HepG2 (cell line): ENCODE data around the gene CPNE4. TPM values are rescaled to one million over a fixed set of nuclear protein-coding genes. Genes with fewer than 3 reads are reported as not detected.

ENCODE experiments used
- ATAC-seq: fragments of 200-7000 bp; cut with Tn5 transposase; 3 replicates; pipeline ENCODE4 v1.9.1; 2020; ENCODE audit warnings: mild to moderate bottlenecking, moderate library complexity
- BruUV-seq: library from RNA; stranded (reverse); fragments of 400-500 nt; replicated peaks from 2 replicates; lab custom pipeline; 2021; lab: Mats Ljungman, UMichigan
- CTCF ChIA-PET: fragments of 300-600 bp; formaldehyde crosslinking; extraction: SDS; loops from one replicate; lab custom pipeline; 2021; ENCODE audit warnings: low total read pairs, inconsistent platforms, low intra/inter-chr PET ratio; lab: Yijun Ruan, JAX
- POLR2A ChIA-PET: fragments of 350-600 bp; sonication (Branson Sonifier 250); formaldehyde crosslinking; loops from one replicate; lab custom pipeline; 2020; ENCODE audit warnings: antibody characterized with exemption, inconsistent platforms; lab: Yijun Ruan, JAX
- DNase-seq: peaks from one replicate; pipeline ENCODE4 v3.0.0-alpha.2; 2015; ENCODE audit warnings: low spot score
- FAIRE-seq: peaks from 3 replicates; lab custom pipeline; 2011; peaks lifted over from hg19 to GRCh38; lab: Jason Lieb, UNC
- H2AFZ ChIP-seq: one replicate; pipeline ENCODE4 v1.6.1; 2011; ENCODE audit warnings: low read length, inconsistent platforms
- H3K27ac ChIP-seq: fragments of 300-600 bp; 3 replicates; pipeline ENCODE4 v1.8.0; 2011; ENCODE audit warnings: mixed run types, mild to moderate bottlenecking, mixed read lengths, low read length, inconsistent platforms; ENCODE audit not compliant: insufficient read depth; ENCODE audit errors: extremely low read length
- H3K27me3 ChIP-seq, 2 experiments: fragments of 200-600 bp in 1 of 2; 2 replicates in 1 of 2; 3 replicates in 1 of 2; pipeline versions ENCODE4 v1.6.0 to v1.8.0; 2011; ENCODE audit warnings: low read length in 2 of 2, mild to moderate bottlenecking in 2 of 2, moderate library complexity in 2 of 2, inconsistent platforms in 1 of 2; ENCODE audit not compliant: insufficient read depth in 2 of 2, control insufficient read depth in 1 of 2
- H3K36me3 ChIP-seq, 2 experiments: fragments of 200-600 bp in 1 of 2; replicated peaks in 1 of 2; 2 replicates in 1 of 2; 3 replicates in 1 of 2; pipeline versions ENCODE4 v1.5.1 to v1.8.0; 2011; ENCODE audit warnings: low read length in 2 of 2, inconsistent platforms in 1 of 2; ENCODE audit not compliant: insufficient read depth in 2 of 2, control insufficient read depth in 1 of 2
- H3K4me1 ChIP-seq: 2 replicates; pipeline ENCODE4 v1.5.1; 2012; ENCODE audit warnings: low read length, inconsistent platforms; ENCODE audit not compliant: insufficient read depth
- H3K4me2 ChIP-seq: 2 replicates; pipeline ENCODE4 v1.6.0; 2011; ENCODE audit warnings: low read depth, low read length, inconsistent platforms
- H3K4me3 ChIP-seq, 3 experiments: fragments of 200-600 bp in 1 of 3; sonication (generic), shearing (Covaris generic) in 1 of 3; replicated peaks in 1 of 3; 2 replicates each; pipeline ENCODE4 v1.5.1; 2011 to 2016; ENCODE audit warnings: low read length in 3 of 3, inconsistent platforms in 2 of 3, low read depth in 2 of 3, mild to moderate bottlenecking in 2 of 3, control low read depth in 1 of 3, mixed read lengths in 1 of 3; ENCODE audit not compliant: insufficient read depth in 1 of 3
- H3K79me2 ChIP-seq: one replicate; pipeline ENCODE4 v1.6.1; 2011; ENCODE audit warnings: low read length, inconsistent platforms; ENCODE audit not compliant: insufficient read depth
- H3K9ac ChIP-seq: 2 replicates; pipeline ENCODE4 v1.6.0; 2011; ENCODE audit warnings: mild to moderate bottlenecking, low read depth, low read length, inconsistent platforms; ENCODE audit not compliant: insufficient read depth
- H3K9me3 ChIP-seq: 2 replicates; pipeline ENCODE4 v1.5.1; 2012; ENCODE audit warnings: mild to moderate bottlenecking, low read length
- H4K20me1 ChIP-seq: 2 replicates; pipeline ENCODE4 v1.6.0; 2011; ENCODE audit warnings: inconsistent platforms, mild to moderate bottlenecking, low read length, moderate library complexity; ENCODE audit not compliant: insufficient read depth
- FOXJ3 ChIP-seq: sonication (generic); formaldehyde crosslinking; IDR thresholded peaks from 2 replicates; pipeline ENCODE4 v1.4.0; 2020; ENCODE audit warnings: missing genetic modification reagents, mild to moderate bottlenecking, borderline replicate concordance
- PCBP1 ChIP-seq: fragments of 200-400 bp; formaldehyde crosslinking; IDR thresholded peaks from 2 replicates; pipeline ENCODE4 v1.6.1; 2017; ENCODE audit warnings: mild to moderate bottlenecking, low read depth, low read length, borderline replicate concordance
- SRSF9 ChIP-seq: fragments of 200-400 bp; formaldehyde crosslinking; IDR thresholded peaks from 2 replicates; pipeline ENCODE4 v1.6.1; 2018; ENCODE audit warnings: borderline replicate concordance, mild to moderate bottlenecking, low read depth, low read length; ENCODE audit not compliant: insufficient read depth, poor library complexity, severe bottlenecking
- YEATS2 ChIP-seq: sonication (generic); formaldehyde crosslinking; IDR thresholded peaks from 2 replicates; pipeline ENCODE4 v1.4.0; 2020; ENCODE audit warnings: missing genetic modification reagents, borderline replicate concordance
- ZMYM2 ChIP-seq: sonication (generic); formaldehyde crosslinking; IDR thresholded peaks from 2 replicates; pipeline ENCODE4 v1.8.0; 2022; ENCODE audit warnings: mild to moderate bottlenecking, missing genetic modification reagents
- WGBS: methylation state at CpG from one replicate; pipeline ENCODE4 v1.1.6; 2017; ENCODE audit warnings: low lambda C conversion rate; 5-methylcytosine and 5-hydroxymethylcytosine counted together
- in situ Hi-C: cut with HindIII; loops from 2 replicates; pipeline ENCODE4 v1.10.0; 2017; ENCODE audit warnings: low pct_unique_long_range_greater_than_20kb; ENCODE audit not compliant: extremely low pct_ligation_motif_present
- intact Hi-C: fragments of 100-400 bp; cut with micrococcal nuclease; formaldehyde crosslinking; loops from one replicate; pipeline ENCODE4 v1.10.0; 2022; ENCODE audit not compliant: unreplicated experiment
- polyA plus RNA-seq, 8 experiments: library from polyadenylated mRNA; depleted of rRNA in 3 of 8; stranded (reverse) in 7 of 8; unstranded in 1 of 8; fragments of >200 nt; fragmentation: Illumina TruSeq in 4 of 8; extraction: Trizol in 4 of 8; gene quantifications; 2 replicates each; pipeline versions ENCODE4 v1.2.1 to v1.2.3, GENCODE V29; 2011 to 2016; ENCODE audit warnings: low read depth in 4 of 8, missing spikeins in 1 of 8, mixed read lengths in 1 of 8; ENCODE audit not compliant: insufficient read depth in 1 of 8
- total RNA-seq, 5 experiments: library from RNA; depleted of rRNA; stranded (reverse); fragments of >200 nt; fragmentation: Illumina TruSeq; extraction: Trizol; gene quantifications; 2 replicates each; pipeline ENCODE4 v1.2.3, GENCODE V29; 2016; ENCODE audit warnings: low read depth in 1 of 5
- TF ChIP-seq, protein P1 (sequence below): sonication (generic); formaldehyde crosslinking; IDR thresholded peaks from 2 replicates; pipeline ENCODE4 v1.4.0; 2020; ENCODE audit warnings: missing genetic modification reagents, borderline replicate concordance
- TF ChIP-seq, protein P2 (sequence below): sonication (generic); formaldehyde crosslinking; IDR thresholded peaks from 2 replicates; pipeline ENCODE4 v1.8.1; 2023; ENCODE audit warnings: missing genetic modification reagents, mild to moderate bottlenecking, borderline replicate concordance
- TF ChIP-seq, protein P3 (sequence below): sonication (generic); formaldehyde crosslinking; IDR thresholded peaks from 2 replicates; pipeline ENCODE4 v1.4.0; 2020; ENCODE audit warnings: missing genetic modification reagents
- TF ChIP-seq, protein P4 (sequence below): sonication (generic); formaldehyde crosslinking; IDR thresholded peaks from 2 replicates; pipeline ENCODE4 v1.8.1; 2023; ENCODE audit warnings: mild to moderate bottlenecking, inconsistent platforms, moderate library complexity, missing genetic modification reagents, borderline replicate concordance

CPNE4 gene
- total and polyA plus RNA-seq, 2 of the 13 experiments (the other 11 are each of a cell fraction or from before 2014, with no cell fraction given): not detected

DNA sequence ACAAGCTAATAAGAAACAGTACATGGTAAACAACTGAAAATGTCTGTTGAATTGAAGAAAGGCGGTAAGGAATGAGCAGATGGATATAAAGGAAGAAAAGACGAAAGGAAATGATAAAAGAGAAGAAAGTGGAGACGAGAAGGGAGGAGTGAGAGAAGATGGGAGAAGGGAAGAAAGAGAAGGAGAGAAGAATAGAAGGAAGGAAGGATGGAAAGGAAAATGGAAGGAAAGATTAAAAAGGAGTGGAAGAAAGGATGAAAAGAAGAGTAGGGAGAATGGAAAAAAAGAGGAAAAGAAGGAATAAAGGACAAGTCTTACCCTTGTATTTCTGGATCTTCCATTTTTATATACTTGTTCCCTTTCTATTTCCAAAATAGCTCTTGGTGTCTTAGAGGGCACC lies 17.7 kb downstream of the CPNE4 start:
- TF ChIP-seq, protein P1, sequence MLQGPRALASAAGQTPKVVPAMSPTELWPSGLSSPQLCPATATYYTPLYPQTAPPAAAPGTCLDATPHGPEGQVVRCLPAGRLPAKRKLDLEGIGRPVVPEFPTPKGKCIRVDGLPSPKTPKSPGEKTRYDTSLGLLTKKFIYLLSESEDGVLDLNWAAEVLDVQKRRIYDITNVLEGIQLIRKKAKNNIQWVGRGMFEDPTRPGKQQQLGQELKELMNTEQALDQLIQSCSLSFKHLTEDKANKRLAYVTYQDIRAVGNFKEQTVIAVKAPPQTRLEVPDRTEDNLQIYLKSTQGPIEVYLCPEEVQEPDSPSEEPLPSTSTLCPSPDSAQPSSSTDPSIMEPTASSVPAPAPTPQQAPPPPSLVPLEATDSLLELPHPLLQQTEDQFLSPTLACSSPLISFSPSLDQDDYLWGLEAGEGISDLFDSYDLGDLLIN (CRISPR knock-in tag): no peak
- TF ChIP-seq, protein P2, sequence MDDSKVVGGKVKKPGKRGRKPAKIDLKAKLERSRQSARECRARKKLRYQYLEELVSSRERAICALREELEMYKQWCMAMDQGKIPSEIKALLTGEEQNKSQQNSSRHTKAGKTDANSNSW (CRISPR knock-in tag): no peak
- TF ChIP-seq FOXJ3 (CRISPR knock-in tag) (no peak), YEATS2 (CRISPR knock-in tag) (no peak), ZMYM2 (CRISPR knock-in tag) (no peak), SRSF9 (no peak), PCBP1 (no peak)
- TF ChIP-seq, protein P3, sequence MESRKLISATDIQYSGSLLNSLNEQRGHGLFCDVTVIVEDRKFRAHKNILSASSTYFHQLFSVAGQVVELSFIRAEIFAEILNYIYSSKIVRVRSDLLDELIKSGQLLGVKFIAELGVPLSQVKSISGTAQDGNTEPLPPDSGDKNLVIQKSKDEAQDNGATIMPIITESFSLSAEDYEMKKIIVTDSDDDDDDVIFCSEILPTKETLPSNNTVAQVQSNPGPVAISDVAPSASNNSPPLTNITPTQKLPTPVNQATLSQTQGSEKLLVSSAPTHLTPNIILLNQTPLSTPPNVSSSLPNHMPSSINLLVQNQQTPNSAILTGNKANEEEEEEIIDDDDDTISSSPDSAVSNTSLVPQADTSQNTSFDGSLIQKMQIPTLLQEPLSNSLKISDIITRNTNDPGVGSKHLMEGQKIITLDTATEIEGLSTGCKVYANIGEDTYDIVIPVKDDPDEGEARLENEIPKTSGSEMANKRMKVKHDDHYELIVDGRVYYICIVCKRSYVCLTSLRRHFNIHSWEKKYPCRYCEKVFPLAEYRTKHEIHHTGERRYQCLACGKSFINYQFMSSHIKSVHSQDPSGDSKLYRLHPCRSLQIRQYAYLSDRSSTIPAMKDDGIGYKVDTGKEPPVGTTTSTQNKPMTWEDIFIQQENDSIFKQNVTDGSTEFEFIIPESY (CRISPR knock-in tag): no peak
- TF ChIP-seq, protein P4, sequence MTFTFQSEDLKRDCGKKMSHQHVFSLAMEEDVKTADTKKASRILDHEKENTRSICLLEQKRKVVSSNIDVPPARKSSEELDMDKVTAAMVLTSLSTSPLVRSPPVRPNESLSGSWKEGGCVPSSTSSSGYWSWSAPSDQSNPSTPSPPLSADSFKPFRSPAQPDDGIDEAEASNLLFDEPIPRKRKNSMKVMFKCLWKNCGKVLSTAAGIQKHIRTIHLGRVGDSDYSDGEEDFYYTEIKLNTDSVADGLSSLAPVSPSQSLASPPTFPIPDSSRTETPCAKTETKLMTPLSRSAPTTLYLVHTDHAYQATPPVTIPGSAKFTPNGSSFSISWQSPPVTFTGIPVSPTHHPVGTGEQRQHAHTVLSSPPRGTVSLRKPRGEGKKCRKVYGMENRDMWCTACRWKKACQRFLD: no peak
- H3K79me2 ChIP-seq: no peaks in the 10 kb centered on the region
- WGBS: 2% methylated on average over 3 of the region's 3 CpGs
- H3K9me3 ChIP-seq: no peaks in the 10 kb centered on the region
- BruUV-seq: no TSS peak
- ATAC-seq (no peak), FAIRE-seq (no peak), DNase-seq (no peak)
- H3K4me3 ChIP-seq: no peak overlapping the region
- intact Hi-C loops: no loop called here
- CTCF ChIA-PET: no interaction called here
- H3K9ac ChIP-seq: no peak overlapping the region
- no peak overlapping the region for H3K4me2 ChIP-seq
- no peaks in the 10 kb centered on the region for H3K4me1 ChIP-seq
- H4K20me1 ChIP-seq: no peaks in the 10 kb centered on the region
- no peak overlapping the region for H2AFZ ChIP-seq
- H3K27ac ChIP-seq: no peak overlapping the region
- no peaks in the 10 kb centered on the region for H3K36me3 ChIP-seq
- in situ Hi-C loops: loop anchor here (25.0 kb wide), 1 partner anchor 980 kb away; the partner anchor contains the start of genes ASTE1 and NEK11
- POLR2A ChIA-PET: no interaction called here
- H3K27me3 ChIP-seq: no peaks in the 10 kb centered on the region; a peak in 1 of 5 replicates
